ENCODE results near the gene MED26. TPM values are rescaled to one million over a fixed set of nuclear protein-coding genes. Genes with fewer than 3 reads are reported as not detected.
"Not testable (repeated sequence)": the region's sequence is repeated elsewhere in the genome, so short reads cannot be mapped to it uniquely, and the experiment has no call there.

MED26 gene
- total RNA-seq, 2 donors from 2014 or later, result 9.0 to 10.4 TPM

DNA sequence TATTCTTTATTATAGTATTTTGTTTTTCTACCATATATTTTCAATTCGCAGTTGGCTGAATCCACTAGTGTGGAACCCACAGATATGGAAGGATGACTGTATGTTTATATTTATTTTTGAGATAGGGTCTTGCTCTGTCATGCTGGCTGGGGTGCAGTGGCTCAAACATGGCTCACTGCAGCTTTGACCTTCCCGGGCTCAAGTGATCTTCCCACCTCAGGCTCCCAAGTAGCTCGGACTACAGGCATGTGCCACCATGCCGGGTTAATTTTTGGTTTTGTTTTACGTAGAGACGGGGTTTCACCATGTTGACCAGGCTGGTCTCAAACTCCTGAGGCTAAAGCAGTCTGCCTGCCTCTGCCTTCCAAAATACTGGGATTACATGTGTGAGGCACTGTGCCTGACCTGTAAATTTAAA, 65.4 kb downstream of the MED26 start:
- ATAC-seq (no peak), DNase-seq (no peak)
- intact Hi-C loops (cut with DNase I, micrococcal nuclease), result no loop called here

DNA sequence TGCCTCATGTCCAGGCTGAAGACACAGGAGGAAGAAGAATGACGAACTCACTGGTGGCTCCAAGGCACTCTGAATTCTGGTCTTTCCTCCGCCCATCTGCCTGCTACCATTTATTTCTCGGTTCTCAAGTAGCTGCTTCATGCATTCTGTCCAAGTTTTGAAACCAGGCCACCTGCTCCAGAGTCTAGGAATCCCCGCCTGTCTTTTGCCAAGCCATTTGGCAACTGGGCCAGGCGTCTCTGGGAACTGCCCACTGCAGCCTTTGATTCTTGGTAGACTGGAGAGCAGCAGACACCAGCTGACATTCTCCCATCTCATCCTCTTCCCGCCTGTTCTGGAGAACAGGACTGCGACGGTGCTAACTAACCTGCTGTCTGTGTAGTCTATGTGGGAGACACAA, 66.6 kb downstream of the MED26 start:
- intact Hi-C loops (cut with DNase I, micrococcal nuclease), result no loop called here
- DNase-seq (no peak), ATAC-seq (no peak)

GRCh38 chr19:16559780-16560276, 68.2 kb downstream of the MED26 start:
- intact Hi-C loops (cut with DNase I, micrococcal nuclease), result no loop called here
- DNase-seq (no peak), ATAC-seq (no peak)

DNA sequence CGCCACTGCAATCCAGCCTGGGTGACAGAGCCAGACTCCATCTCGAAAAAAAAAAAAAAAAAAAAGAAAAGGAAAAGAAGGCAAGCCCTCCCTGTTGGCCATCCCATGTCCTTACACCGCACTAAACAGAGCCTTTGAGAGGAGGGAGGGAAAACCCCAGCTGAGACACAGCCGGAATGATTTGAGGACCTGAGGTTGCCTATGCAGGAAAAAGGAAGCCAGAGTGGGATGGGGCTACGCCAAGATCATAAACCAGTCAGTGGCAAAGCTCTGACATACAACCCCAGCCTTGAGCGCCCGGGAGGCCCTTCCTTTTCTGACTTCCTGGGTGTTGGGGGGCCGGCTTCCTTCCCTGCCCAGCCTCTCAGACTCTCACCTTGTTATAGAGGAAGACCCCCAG, 73.2 kb downstream of the MED26 start:
- ATAC-seq, result no peak
- DNase-seq, result no peak
- intact Hi-C loops (cut with DNase I, micrococcal nuclease), result no loop called here

GRCh38 chr19:16551902-16552301, 76.1 kb downstream of the MED26 start:
- intact Hi-C loops (cut with DNase I, micrococcal nuclease); ATAC-seq: not testable (repeated sequence)

DNA sequence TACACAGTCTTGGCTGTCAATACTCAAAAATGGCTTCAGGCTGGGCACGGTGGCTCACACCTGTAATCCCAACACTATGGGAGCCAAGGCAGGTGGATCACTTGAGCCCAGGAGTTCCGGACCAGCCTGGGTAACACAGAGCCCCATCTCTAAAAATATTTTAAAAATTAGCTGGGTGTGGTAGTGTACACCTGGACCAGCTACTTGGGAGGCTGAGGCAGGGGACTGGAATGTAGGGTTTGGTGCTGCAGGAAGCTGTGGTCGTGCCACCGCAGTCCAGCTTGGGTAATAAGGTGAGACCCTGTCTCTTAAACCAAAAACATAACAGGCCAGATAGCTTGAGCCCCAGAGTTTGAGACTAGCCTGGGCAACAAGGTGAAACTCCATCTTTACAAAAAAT, 79.0 kb downstream of the MED26 start:
- no peak for DNase-seq
- intact Hi-C loops (cut with DNase I, micrococcal nuclease), result no loop called here
- ATAC-seq, result no peak

More at GRCh38 chr19:16551902-16552301, 76.1 kb downstream of the MED26 start:
- DNase-seq, result not testable (repeated sequence)

GRCh38 chr19:16544473-16545231, 83.4 kb downstream of the MED26 start:
- no peak for ATAC-seq
- no peak for DNase-seq
- intact Hi-C loops (cut with DNase I, micrococcal nuclease), result no loop called here

DNA sequence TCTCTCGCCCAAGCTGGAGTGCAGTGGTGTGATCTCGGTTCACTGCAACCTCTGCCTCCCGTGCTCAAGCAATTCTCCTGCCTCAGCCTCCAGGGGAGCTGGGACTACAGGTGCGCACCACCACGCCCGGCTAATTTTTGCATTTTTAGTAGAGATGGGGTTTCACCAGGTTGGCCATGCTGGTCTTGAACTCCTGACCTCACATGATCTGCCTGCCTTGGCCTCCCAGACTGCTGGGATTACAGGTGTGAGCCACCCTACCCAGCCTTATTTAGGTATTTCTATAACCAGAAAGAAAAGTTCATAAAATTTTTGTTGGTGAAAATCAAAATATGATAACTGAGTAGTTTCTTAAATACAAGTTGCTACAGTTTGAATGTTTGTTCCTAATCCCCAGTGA, 84.3 kb downstream of the MED26 start:
- ATAC-seq; DNase-seq; intact Hi-C loops (cut with DNase I, micrococcal nuclease): not testable (repeated sequence)

DNA sequence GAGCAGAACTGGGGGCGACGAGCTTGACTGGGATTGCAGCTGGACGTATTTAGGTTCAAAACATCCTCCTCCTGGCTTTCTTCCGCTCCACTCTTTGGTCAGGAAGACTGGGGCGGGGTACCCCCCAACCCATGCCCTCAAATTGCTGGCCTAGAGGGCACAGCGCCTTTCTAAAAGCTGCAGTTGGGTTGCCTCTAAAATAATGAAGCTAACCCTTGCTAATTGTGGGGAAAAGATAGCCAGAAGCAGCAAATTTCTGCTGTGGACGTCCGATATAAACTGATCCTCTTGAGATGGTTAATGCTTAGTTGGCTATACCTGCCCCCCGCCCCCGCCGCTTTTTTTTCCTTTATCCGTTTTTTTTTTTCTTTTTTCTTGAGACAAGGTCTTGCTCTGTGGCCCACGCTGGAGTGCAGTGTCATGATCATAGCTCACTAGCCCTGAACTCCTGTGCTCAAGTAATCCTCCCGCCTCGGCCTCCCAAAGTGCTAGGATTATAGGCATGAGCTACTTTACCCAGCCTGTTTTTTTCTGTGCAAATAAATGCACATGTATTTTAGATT, 85.0 kb downstream of the MED26 start:
- no peak for ATAC-seq
- no peak for DNase-seq
- intact Hi-C loops (cut with DNase I, micrococcal nuclease), result no loop called here

DNA sequence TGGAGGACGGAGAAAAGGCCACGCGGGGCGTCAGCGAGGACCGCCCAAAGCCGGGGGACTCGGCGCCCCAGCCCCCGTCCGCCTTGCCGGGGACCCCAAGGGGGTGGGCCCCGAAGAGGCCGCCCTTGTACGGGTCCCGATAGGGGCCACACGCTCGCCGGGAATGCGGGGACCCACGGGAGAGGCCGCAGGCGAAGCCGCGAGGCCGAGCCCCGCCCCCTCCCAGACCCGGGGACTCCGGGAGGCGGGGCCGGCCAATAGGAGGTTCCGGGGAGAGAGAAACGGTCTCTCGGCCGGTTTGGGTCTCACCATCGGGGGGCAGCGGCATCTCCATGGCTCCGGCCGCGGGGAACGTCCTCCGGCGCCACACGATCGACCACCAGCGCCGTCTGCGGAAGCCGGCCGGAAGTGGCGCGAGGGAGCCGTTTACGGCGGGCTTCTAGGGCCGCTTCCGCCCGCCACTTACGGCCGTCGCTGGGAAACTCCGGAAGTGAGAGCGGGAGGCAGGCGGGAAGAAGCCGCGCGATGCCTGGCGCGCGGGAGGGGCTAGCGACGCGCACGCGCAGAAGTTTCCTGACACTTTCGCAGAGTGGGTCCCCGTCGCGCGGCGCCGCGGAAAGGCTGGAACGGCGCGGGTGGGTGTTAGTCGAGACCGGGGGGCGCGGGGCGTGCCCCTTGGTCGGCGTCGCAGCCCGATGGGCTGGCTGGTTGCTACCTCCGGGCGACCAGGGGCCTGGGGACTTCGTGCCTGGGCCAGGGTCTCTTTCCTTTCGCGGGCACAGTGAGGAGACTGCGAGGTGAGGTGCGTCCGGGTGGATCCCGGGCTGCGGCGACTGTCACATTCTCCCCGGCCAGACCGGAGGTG, 85.7 kb downstream of the MED26 start, which contains the start of gene CHERP:
Gene CHERP (minus strand): TSS at position 393 of the 865 bp plus-strand sequence. CDS start 59 bp downstream, at position 334.
- DNase-seq (peak; percentile 92 to 96), ATAC-seq (peak; percentile 96)
- intact Hi-C loops (cut with DNase I, micrococcal nuclease), result no loop called here

- intact Hi-C loops (cut with DNase I, micrococcal nuclease), result no loop called here
- peak; percentile 3 for ATAC-seq
- peak in 1 of 2 donors; percentile 17 for DNase-seq
These were observed 86.4 kb downstream of the MED26 start for GRCh38 chr19:16541526-16542044.

GRCh38 chr19:16540948-16541347, 87.1 kb downstream of the MED26 start:
- DNase-seq, result no peak
- intact Hi-C loops (cut with DNase I, micrococcal nuclease), result no loop called here
- no peak for ATAC-seq

DNA sequence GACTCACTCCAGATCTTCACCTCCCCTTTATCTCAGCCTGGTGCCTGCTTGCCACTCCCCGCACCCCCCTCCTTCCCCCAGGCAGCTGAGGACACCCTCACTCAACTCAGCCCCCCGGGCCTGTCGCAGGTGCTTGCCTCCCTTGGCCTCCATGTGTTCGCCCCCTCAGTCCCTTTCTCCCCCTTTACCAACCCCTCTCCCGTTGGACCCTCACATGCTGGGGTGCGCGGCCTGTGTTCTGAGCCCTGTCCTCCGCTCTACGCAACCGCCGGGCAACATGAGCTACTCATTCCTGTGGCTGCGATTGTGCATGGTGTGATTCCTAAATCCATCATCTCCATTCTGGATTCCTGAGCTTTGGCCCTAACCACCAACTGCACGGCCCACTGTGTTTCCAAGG, 90.9 kb downstream of the MED26 start:
- intact Hi-C loops (cut with DNase I, micrococcal nuclease), result no loop called here
- DNase-seq, result no peak
- no peak for ATAC-seq

- DNase-seq (no peak), ATAC-seq (no peak)
- intact Hi-C loops (cut with DNase I, micrococcal nuclease), result no loop called here
These were observed 91.9 kb downstream of the MED26 start for GRCh38 chr19:16536130-16536529.

DNA sequence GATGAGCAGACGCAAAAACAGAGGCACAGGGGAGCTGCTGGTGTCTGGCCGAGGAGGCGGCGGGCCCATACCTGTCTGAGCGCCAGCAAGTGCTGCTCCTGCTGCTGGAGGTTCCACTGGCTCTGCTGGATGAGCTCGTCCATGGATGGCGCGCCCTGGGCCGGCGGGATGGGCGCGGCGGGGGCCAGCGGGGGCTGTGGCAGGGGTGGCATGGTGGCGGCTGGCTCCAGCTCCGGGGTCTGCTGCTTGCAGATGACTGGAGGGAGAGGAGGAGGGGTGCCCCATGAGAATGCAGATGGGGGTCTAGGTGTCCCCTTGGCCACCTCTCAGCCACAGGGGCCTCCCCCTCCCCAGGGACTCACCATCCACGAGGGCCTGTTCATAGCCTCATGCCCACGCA, 92.6 kb downstream of the MED26 start:
- intact Hi-C loops (cut with DNase I, micrococcal nuclease), result no loop called here
- DNase-seq (no peak), ATAC-seq (no peak)

DNA sequence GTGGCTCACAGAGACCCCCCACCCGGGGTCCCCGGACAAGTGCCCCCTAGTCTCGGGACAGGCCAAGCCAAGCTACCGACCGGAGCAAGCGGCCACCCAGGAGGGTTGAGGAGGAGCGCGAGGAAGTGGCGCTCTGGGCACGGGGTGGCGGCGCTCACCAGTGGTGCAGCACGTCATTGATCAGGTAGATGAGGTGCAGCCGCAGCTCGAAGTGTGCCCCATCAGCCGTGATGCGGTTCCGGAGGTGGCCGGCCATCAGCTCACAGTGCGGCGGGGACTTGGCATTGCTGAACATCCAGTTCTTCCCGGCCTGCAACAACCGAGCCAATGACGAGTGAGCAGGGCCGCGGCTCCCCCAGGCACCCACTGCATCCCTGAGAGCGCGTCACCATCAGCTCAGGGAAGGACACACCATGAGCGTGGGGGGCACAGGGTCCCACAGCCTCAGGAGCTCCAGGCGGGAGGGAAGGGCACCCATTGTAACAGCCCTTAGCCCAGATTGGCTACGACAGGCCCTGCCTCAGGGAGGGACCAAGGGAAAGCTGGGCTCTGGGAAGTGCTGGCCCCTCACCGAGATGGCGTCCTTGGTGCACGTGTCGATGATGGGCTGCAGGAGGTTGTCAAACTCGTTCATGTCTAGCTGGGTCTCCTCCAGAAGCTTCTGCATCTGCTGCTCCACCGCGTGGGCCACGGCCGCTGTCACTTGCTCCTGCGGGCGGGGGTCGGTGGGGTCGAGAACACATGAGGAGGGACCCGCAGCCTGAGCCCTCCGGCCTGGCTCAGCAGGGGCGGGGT, 95.4 kb downstream of the MED26 start:
- intact Hi-C loops (cut with DNase I, micrococcal nuclease), result no loop called here
- DNase-seq (no peak), ATAC-seq (no peak)

- ATAC-seq (no peak), DNase-seq (no peak)
- intact Hi-C loops (cut with DNase I, micrococcal nuclease), result no loop called here
These were observed 96.7 kb downstream of the MED26 start for GRCh38 chr19:16531380-16531669.

DNA sequence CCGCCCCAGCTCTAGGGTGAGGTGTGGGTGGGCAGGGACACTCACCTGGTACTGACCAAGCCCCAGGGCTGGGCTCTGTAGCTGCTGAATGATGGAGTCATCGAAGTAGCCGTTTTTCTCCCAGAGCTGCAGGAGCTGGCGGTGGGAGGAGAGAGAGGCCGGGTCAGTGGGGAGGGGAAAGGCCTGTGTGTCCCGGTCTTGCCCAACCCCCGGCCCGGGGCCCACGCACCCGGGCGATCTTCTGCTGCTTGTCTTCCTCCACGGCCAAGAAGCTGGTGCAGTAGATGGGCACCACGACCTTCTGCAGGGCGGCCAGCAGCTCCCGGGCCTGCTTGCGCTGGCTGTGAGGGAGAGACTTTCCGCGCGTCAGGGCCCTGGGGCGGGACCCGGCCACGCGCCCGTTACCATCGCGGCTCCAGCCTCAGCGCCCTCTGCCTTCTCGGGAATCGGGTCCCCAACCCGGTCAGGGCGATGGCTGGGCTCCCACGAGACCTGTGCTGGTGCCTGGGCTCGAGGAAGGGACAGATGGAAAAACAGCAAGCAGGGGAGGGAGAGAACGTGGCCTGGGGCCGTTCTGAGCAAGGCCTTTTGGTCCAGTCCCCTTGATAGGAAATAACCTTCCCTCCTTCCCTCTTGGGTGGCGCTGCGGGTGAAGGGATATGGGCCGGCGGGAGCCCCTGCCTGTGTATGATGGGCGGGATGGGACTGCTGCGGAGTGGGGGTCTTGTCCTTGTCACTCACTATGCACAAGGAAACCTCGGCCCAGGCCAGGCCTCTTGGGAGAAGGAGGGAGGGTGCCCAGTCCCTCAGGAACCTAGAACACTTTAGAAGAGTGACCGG, 97.2 kb downstream of the MED26 start:
- DNase-seq (no peak), ATAC-seq (no peak)
- intact Hi-C loops (cut with DNase I, micrococcal nuclease), result no loop called here
